GF-D8 (cell line): ENCODE results near the gene CARNS1.

ENCODE experiments used
- DNase-seq: peaks from one replicate; lab custom pipeline; 2025; lab: John Stamatoyannopoulos, UW

CARNS1 gene

GRCh38 chr11:67428052-67429001 is 12.8 kb downstream of the CARNS1 start, which contains the start of gene RPS6KB2:
Gene RPS6KB2 (plus strand): TSS chr11:67428494. CDS start chr11:67428546, 52 bp downstream.
- peak; percentile 85 for DNase-seq

GRCh38 chr11:67429038-67429668 is 13.7 kb downstream of the CARNS1 start:
- no peak for DNase-seq

- no peak for DNase-seq
Measured at GRCh38 chr11:67429722-67430121, 14.2 kb downstream of the CARNS1 start.

- no peak for DNase-seq
Measured at GRCh38 chr11:67431346-67432249, 16.1 kb downstream of the CARNS1 start.

- DNase-seq: no peak
Measured at GRCh38 chr11:67432655-67433349, 17.3 kb downstream of the CARNS1 start.

GRCh38 chr11:67433536-67434394 is 18.3 kb downstream of the CARNS1 start:
- no peak for DNase-seq

- DNase-seq: no peak
Measured at GRCh38 chr11:67434395-67434881, 19.0 kb downstream of the CARNS1 start.

- DNase-seq: no peak
Measured at GRCh38 chr11:67435031-67435726, 19.7 kb downstream of the CARNS1 start.

- DNase-seq: no peak
Measured at GRCh38 chr11:67435727-67436458, 20.4 kb downstream of the CARNS1 start.

GRCh38 chr11:67436459-67437081 is 21.1 kb downstream of the CARNS1 start:
- peak; percentile 68 for DNase-seq

GRCh38 chr11:67437082-67437808 is 21.8 kb downstream of the CARNS1 start, which contains the start of gene PTPRCAP:
Gene PTPRCAP (minus strand): TSS chr11:67437682. CDS start chr11:67437619, 63 bp downstream.
- DNase-seq: peak; percentile 56

- DNase-seq: no peak
Measured at GRCh38 chr11:67437809-67438157, 22.3 kb downstream of the CARNS1 start.

- DNase-seq: no peak
Measured at GRCh38 chr11:67438158-67438902, 22.9 kb downstream of the CARNS1 start.

- peak; percentile 58 for DNase-seq
Measured at GRCh38 chr11:67439321-67440228, 24.1 kb downstream of the CARNS1 start.

GRCh38 chr11:67440229-67441097 is 25.0 kb downstream of the CARNS1 start:
- peak; percentile 13 for DNase-seq
